Keratinocyte (primary cell): Measurements from ENCODE around the gene RCCD1. TPM values are rescaled to one million over a fixed set of nuclear protein-coding genes. Genes with fewer than 3 reads are reported as not detected.
"Not testable (repeated sequence)": the region's sequence is repeated elsewhere in the genome, so short reads cannot be mapped to it uniquely, and the experiment has no call there.

Experiments
- DNase-seq: peaks from one replicate; pipeline ENCODE4 v3.0.0-alpha.2; 2011; ENCODE audit warnings: low read depth, missing footprints, low spot score
- FAIRE-seq: peaks from 2 replicates; lab custom pipeline; 2011; peaks lifted over from hg19 to GRCh38; lab: Jason Lieb, UNC
- H2AFZ ChIP-seq: 2 replicates; pipeline ENCODE4 v1.6.0; 2012; ENCODE audit warnings: low read length, control low read depth, inconsistent platforms; ENCODE audit not compliant: control insufficient read depth
- H3K27ac ChIP-seq: 2 replicates; pipeline ENCODE4 v1.5.1; 2011; ENCODE audit warnings: low read length; ENCODE audit not compliant: control insufficient read depth, insufficient read depth
- H3K27me3 ChIP-seq: 3 replicates; pipeline ENCODE4 v1.6.0; 2011; ENCODE audit warnings: low read length; ENCODE audit not compliant: control insufficient read depth, insufficient read depth; ENCODE audit errors: extremely low read depth
- H3K36me3 ChIP-seq, 2 experiments: 2 replicates in 1 of 2; 3 replicates in 1 of 2; pipeline ENCODE4 v1.5.1; 2011; ENCODE audit warnings: low read length in 2 of 2, mild to moderate bottlenecking in 1 of 2; ENCODE audit not compliant: control insufficient read depth in 2 of 2, insufficient read depth in 2 of 2; ENCODE audit errors: extremely low read depth in 1 of 2
- H3K4me1 ChIP-seq: 3 replicates; pipeline ENCODE4 v1.5.1; 2011; ENCODE audit warnings: low read length; ENCODE audit not compliant: control insufficient read depth, insufficient read depth; ENCODE audit errors: extremely low read depth
- H3K4me2 ChIP-seq: 3 replicates; pipeline ENCODE4 v1.6.0; 2011; ENCODE audit warnings: low read depth, low read length; ENCODE audit not compliant: control insufficient read depth, insufficient read depth; ENCODE audit errors: extremely low read depth
- H3K4me3 ChIP-seq, 3 experiments: fragments of 200-600 bp in 1 of 3; sonication (generic) in 1 of 3; 2 replicates in 2 of 3; 3 replicates in 1 of 3; pipeline ENCODE4 v1.5.1; 2011 to 2016; ENCODE audit warnings: low read length in 3 of 3, mild to moderate bottlenecking in 3 of 3, control low read depth in 2 of 3, inconsistent platforms in 1 of 3, low read depth in 1 of 3, mixed read lengths in 1 of 3, mixed run types in 1 of 3, moderate library complexity in 1 of 3; ENCODE audit not compliant: control insufficient read depth in 2 of 3, insufficient read depth in 2 of 3; ENCODE audit errors: extremely low read depth in 1 of 3
- H3K79me2 ChIP-seq: 2 replicates; pipeline ENCODE4 v1.6.0; 2012; ENCODE audit warnings: low read length; ENCODE audit not compliant: control insufficient read depth, insufficient read depth
- H3K9ac ChIP-seq: 3 replicates; pipeline ENCODE4 v1.6.0; 2011; ENCODE audit warnings: low read length; ENCODE audit not compliant: control insufficient read depth, insufficient read depth; ENCODE audit errors: extremely low read depth
- H3K9me1 ChIP-seq: 3 replicates; pipeline ENCODE4 v1.6.0; 2011; ENCODE audit warnings: low read length; ENCODE audit not compliant: control insufficient read depth, insufficient read depth; ENCODE audit errors: extremely low read depth
- H3K9me3 ChIP-seq: 2 replicates; pipeline ENCODE4 v1.5.1; 2012; ENCODE audit warnings: low read depth, low read length; ENCODE audit not compliant: control insufficient read depth
- H4K20me1 ChIP-seq: 3 replicates; pipeline ENCODE4 v1.6.0; 2011; ENCODE audit warnings: low read length; ENCODE audit not compliant: control insufficient read depth, insufficient read depth; ENCODE audit errors: extremely low read depth
- EZH2 ChIP-seq: IDR thresholded peaks from one replicate; pipeline ENCODE4 v1.6.1; 2012; ENCODE audit warnings: inconsistent platforms, mild to moderate bottlenecking, low read length, moderate library complexity
- dilution Hi-C: fragments of 300-500 bp; cut with MboI; formaldehyde crosslinking; loops from one replicate; pipeline ENCODE4 v1.7.0; 2020; ENCODE audit warnings: low sequenced_read_pairs; ENCODE audit not compliant: extremely low pct_ligation_motif_present
- polyA plus RNA-seq, 5 experiments: library from polyadenylated mRNA; depleted of rRNA in 3 of 5; stranded (reverse) in 3 of 5; stranded (forward) in 1 of 5; unstranded in 1 of 5; fragments of >200 nt; gene quantifications; 1 replicate in 1 of 5; 2 replicates in 3 of 5; 3 replicates in 1 of 5; pipeline versions ENCODE4 v1.2.1 to v1.2.3, GENCODE V29; 2011 to 2012; ENCODE audit warnings: missing spikeins in 2 of 5, low read depth in 1 of 5, low replicate concordance in 1 of 5
- TF ChIP-seq, protein P1 (sequence below), 3 experiments: IDR thresholded peaks in 1 of 3; conservative IDR thresholded peaks in 1 of 3; optimal IDR thresholded peaks in 1 of 3; 2 replicates in 2 of 3; 3 replicates in 1 of 3; pipeline versions ENCODE3 to v1.5.1; 2011; ENCODE audit warnings: low read length in 3 of 3, mild to moderate bottlenecking in 3 of 3, moderate library complexity in 2 of 3, control low read depth in 1 of 3, inconsistent platforms in 1 of 3; ENCODE audit not compliant: insufficient read depth in 2 of 3; ENCODE audit errors: extremely low read depth in 1 of 3

Gene RCCD1
- polyA plus RNA-seq, 1 donor (not counting 4 experiments of a cell fraction or from before 2014, with no cell fraction given): 7.8 TPM

DNA sequence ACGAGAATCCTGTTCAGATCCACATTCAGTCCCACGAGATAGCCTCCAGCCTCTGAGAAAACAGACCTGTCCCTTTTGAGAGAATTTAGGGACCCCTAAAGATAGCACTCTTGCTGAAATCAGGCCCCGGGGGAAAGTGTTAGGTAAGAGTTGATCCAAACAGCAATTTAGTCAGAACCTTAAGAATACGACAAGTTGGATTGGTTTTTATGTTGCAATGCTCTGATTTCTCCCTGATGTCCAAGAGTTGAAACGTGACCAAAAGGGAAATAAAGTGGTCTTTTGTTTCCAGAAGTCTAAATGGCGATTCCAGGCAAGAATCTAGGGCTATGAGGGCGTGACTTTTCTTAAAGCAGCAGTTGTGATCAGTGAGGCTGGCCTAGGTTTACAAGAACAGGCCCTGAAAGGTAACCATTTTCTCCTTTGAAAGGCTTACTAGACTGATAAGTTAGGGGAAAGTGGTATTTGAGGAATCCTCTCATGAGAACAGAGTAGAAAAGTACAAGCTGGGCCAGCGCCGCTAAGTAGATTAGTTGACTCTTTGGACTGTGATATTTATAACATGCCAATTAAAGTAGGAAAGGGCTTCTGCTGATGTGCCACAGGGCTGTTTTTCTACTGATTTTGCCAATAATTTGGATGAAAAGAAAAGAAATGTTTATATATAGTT is 46.7 kb upstream of the RCCD1 start:
- no peak overlapping the region for H3K4me2 ChIP-seq
- H3K4me3 ChIP-seq: no peak overlapping the region
- H4K20me1 ChIP-seq: no peaks in the 10 kb centered on the region
- no peak overlapping the region for H3K9ac ChIP-seq
- no peaks in the 10 kb centered on the region for H3K27me3 ChIP-seq
- no peak for DNase-seq
- no peak for FAIRE-seq
- H2AFZ ChIP-seq: no peak overlapping the region
- no peak overlapping the region for H3K27ac ChIP-seq
- TF ChIP-seq, protein P1, sequence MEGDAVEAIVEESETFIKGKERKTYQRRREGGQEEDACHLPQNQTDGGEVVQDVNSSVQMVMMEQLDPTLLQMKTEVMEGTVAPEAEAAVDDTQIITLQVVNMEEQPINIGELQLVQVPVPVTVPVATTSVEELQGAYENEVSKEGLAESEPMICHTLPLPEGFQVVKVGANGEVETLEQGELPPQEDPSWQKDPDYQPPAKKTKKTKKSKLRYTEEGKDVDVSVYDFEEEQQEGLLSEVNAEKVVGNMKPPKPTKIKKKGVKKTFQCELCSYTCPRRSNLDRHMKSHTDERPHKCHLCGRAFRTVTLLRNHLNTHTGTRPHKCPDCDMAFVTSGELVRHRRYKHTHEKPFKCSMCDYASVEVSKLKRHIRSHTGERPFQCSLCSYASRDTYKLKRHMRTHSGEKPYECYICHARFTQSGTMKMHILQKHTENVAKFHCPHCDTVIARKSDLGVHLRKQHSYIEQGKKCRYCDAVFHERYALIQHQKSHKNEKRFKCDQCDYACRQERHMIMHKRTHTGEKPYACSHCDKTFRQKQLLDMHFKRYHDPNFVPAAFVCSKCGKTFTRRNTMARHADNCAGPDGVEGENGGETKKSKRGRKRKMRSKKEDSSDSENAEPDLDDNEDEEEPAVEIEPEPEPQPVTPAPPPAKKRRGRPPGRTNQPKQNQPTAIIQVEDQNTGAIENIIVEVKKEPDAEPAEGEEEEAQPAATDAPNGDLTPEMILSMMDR (optimal IDR thresholded peaks at IDR 0.05 in 1 of 3, IDR thresholded peaks at IDR 0.05 in 1 of 3, conservative IDR thresholded peaks at IDR 0.05 in 1 of 3; ENCODE audit: extremely low read depth in 1 of 3, insufficient read depth in 2 of 3, low read length in 3 of 3): no peak
- TF ChIP-seq EZH2: no peak
- no peaks in the 10 kb centered on the region for H3K9me1 ChIP-seq
- no peaks in the 10 kb centered on the region for H3K79me2 ChIP-seq
- H3K9me3 ChIP-seq: no peaks in the 10 kb centered on the region
- dilution Hi-C loops: no loop called here
- H3K4me1 ChIP-seq: peaks cover 8% of the 10 kb centered on the region
- H3K36me3 ChIP-seq: peaks cover 5 to 14% of the 10 kb centered on the region in 2 experiments

DNA sequence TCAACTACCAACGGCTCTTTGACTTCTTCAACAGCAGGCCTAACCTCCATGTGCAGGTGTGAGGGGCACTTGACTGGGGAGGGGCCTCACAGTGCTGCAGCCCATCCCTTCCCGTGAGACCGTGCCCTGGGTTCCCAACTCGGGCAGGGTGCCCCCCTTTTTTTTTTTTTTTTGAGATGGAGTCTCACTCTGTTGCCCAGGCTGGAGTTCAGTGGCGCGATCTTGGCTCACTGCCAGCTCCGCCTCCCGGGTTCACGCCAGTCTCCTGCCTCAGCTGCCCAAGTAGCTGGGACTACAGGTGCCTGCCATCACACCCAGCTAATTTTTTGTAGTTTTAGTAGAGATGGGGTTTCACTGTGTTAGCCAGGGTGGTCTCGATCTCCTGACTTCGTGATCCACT is 45.2 kb upstream of the RCCD1 start:
- H3K4me3 ChIP-seq, H3K4me1 ChIP-seq, H3K27ac ChIP-seq, H3K9me1 ChIP-seq, dilution Hi-C loops, H3K27me3 ChIP-seq, H3K9ac ChIP-seq, DNase-seq, FAIRE-seq, H3K4me2 ChIP-seq, H2AFZ ChIP-seq, H3K9me3 ChIP-seq, H4K20me1 ChIP-seq, H3K79me2 ChIP-seq: not testable (repeated sequence)
- peaks cover 10 to 15% of the 10 kb centered on the region in 2 experiments for H3K36me3 ChIP-seq

DNA sequence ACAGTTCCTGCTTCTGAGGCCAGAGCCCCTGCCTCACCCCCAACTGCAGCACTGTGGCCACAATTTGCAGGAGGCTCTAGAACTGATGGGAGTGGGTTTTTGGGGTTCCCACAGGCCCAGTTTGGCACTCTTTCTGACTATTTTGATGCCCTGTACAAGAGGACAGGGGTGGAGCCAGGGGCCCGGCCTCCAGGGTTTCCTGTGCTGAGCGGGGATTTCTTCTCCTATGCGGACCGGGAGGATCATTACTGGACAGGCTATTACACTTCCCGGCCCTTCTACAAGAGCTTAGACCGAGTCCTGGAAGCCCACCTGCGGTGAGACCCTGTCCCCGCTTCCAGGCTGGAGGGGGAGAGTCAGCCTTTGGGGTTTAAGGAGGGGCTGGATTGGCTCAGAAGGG is 44.7 kb upstream of the RCCD1 start:
- no peaks in the 10 kb centered on the region for H3K9me3 ChIP-seq
- no peak overlapping the region for H3K4me2 ChIP-seq
- FAIRE-seq (no peak), DNase-seq (no peak)
- H3K36me3 ChIP-seq: peaks cover 10 to 15% of the 10 kb centered on the region in 2 experiments
- H2AFZ ChIP-seq: no peak overlapping the region
- H3K4me3 ChIP-seq: no peak overlapping the region
- no peak overlapping the region for H3K27ac ChIP-seq
- no peaks in the 10 kb centered on the region for H3K79me2 ChIP-seq
- H3K4me1 ChIP-seq: no peaks in the 10 kb centered on the region
- no peaks in the 10 kb centered on the region for H3K27me3 ChIP-seq
- no peaks in the 10 kb centered on the region for H3K9me1 ChIP-seq
- dilution Hi-C loops: no loop called here
- TF ChIP-seq EZH2: no peak
- TF ChIP-seq, protein P1 (optimal IDR thresholded peaks at IDR 0.05 in 1 of 3, IDR thresholded peaks at IDR 0.05 in 1 of 3, conservative IDR thresholded peaks at IDR 0.05 in 1 of 3; ENCODE audit: extremely low read depth in 1 of 3, insufficient read depth in 2 of 3, low read length in 3 of 3): no peak
- no peaks in the 10 kb centered on the region for H4K20me1 ChIP-seq
- no peak overlapping the region for H3K9ac ChIP-seq
